Stimulated activated CD8-positive, alpha-beta memory T cell treated with anti-CD3 and anti-CD28 coated beads, Interleukin-7, amount 100 ng/mL, for 1 hour (primary cell): Measurements from ENCODE around the gene CDK4.

ENCODE experiments used
- DNase-seq, 2 donors: peaks; one replicate each; pipeline ENCODE4 v3.0.0-alpha.2; 2020; ENCODE audit warnings: low read depth in 2 of 2

Gene CDK4

GRCh38 chr12:57771873-57772428, 19.8 kb upstream of the CDK4 start, which contains the start of gene METTL1:
Gene METTL1, minus strand, starts transcription at chr12:57772105. Its CDS starts 22 bp downstream, at chr12:57772083.
- DNase-seq: peak; percentile 66 to 69

GRCh38 chr12:57771236-57771872, 19.2 kb upstream of the CDK4 start:
- peak in 1 of 2 donors; percentile 41 for DNase-seq

GRCh38 chr12:57770734-57771133, 18.6 kb upstream of the CDK4 start:
- DNase-seq: no peak

- DNase-seq: no peak
These were observed 17.5 kb upstream of the CDK4 start for GRCh38 chr12:57769594-57769993.

GRCh38 chr12:57767876-57768275, 15.8 kb upstream of the CDK4 start:
- DNase-seq: no peak

GRCh38 chr12:57767305-57767698, 15.2 kb upstream of the CDK4 start:
- no peak for DNase-seq

- no peak for DNase-seq
These were observed 14.6 kb upstream of the CDK4 start, which contains the start of gene CYP27B1 for GRCh38 chr12:57766464-57767304. Gene CYP27B1, minus strand, starts transcription at chr12:57767078. Its CDS starts 37 bp downstream, at chr12:57767041.

GRCh38 chr12:57765698-57766463, 13.8 kb upstream of the CDK4 start:
- DNase-seq: no peak

GRCh38 chr12:57765003-57765697, 13.0 kb upstream of the CDK4 start:
- no peak for DNase-seq

GRCh38 chr12:57764662-57765002, 12.5 kb upstream of the CDK4 start:
- no peak for DNase-seq

GRCh38 chr12:57763881-57764661, 12.0 kb upstream of the CDK4 start:
- no peak for DNase-seq

- no peak for DNase-seq
These were observed 10.4 kb upstream of the CDK4 start for GRCh38 chr12:57762463-57762862.

GRCh38 chr12:57761391-57761998, 9.4 kb upstream of the CDK4 start:
- DNase-seq: no peak

GRCh38 chr12:57760347-57760982, 8.4 kb upstream of the CDK4 start:
- no peak for DNase-seq

GRCh38 chr12:57759360-57759980, 7.4 kb upstream of the CDK4 start:
- no peak for DNase-seq

GRCh38 chr12:57758552-57759359, 6.6 kb upstream of the CDK4 start:
- no peak for DNase-seq

- no peak for DNase-seq
These were observed 5.7 kb upstream of the CDK4 start for GRCh38 chr12:57757771-57758170.
